ENCODE results near the gene MAN2A1. TPM values are rescaled to one million over a fixed set of nuclear protein-coding genes. Genes with fewer than 3 reads are reported as not detected.
A peak's percentile ranks its signal among the peaks of the same experiment; 100 is the strongest.
"Not testable (repeated sequence)": the region's sequence is repeated elsewhere in the genome, so short reads cannot be mapped to it uniquely, and the experiment has no call there.

Gene MAN2A1
- total RNA-seq, 1 experiment from 2014 or later: 128 TPM

DNA sequence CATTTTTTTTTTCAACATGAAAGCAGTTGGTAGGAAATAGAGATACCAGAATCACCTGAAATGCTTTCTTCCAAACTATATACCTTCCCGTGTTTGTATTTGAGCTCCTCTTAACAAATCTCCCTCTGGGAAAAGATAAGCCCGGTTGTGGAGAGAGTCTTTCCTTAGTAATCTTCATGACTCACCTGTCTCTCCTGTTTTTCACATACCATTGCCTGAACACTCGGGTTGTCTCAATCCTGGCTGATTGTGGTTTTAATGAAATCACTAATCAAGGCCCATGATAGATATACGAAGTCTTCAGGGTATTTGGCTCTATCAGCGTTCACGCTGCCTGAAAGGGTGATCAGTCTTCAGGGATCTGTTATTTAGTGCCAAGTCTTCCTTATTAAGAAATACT, 136.7 kb downstream of the MAN2A1 start:
- BruUV-seq (replicated peaks): no TSS peak
- H3K36me3 ChIP-seq (ENCODE audit: insufficient read depth, low read length, poor library complexity, severe bottlenecking): peaks cover 67% of the 10 kb centered on the region

DNA sequence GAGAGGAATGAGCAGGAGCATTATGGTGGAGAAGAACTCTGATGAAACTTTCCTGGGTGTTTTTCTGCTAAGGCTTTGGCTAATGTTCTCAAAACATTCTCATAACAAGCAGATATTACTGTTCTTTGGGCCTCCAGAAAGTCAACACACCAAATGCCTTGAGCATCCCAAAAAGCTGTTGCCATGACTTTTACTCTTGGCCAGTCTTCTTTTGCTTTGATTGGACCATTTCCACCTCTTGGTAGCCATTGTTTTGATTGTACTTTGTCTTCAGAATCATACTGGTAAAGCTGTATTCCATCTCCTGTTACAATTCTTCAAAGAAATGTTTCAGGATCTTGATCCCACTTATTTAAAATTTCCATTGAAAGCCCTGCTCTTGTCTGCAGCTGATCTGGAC, 139.6 kb downstream of the MAN2A1 start:
- BruUV-seq (replicated peaks): no TSS peak
- H3K9me3 ChIP-seq (ENCODE audit: low read depth, low read length, poor library complexity, severe bottlenecking): no peaks in the 10 kb centered on the region
- H3K4me1 ChIP-seq (ENCODE audit: insufficient read depth, low read length, poor library complexity, severe bottlenecking): peaks cover 11% of the 10 kb centered on the region
- intact Hi-C loops (cut with micrococcal nuclease; ENCODE audit: unreplicated experiment): no loop called here
- peaks cover 55% of the 10 kb centered on the region for H3K36me3 ChIP-seq (ENCODE audit: insufficient read depth, low read length, poor library complexity, severe bottlenecking)
- ChIA-PET CTCF (no interaction called here), POLR2A (ENCODE audit: low non-redundant PET) (no interaction called here)
- H3K27me3 ChIP-seq (replicated peaks; ENCODE audit: insufficient read depth, low read depth, low read length, poor library complexity): no peaks in the 10 kb centered on the region
- H3K4me3 ChIP-seq (ENCODE audit: low read depth, low read length, poor library complexity, severe bottlenecking): no peak overlapping the region
- no peak overlapping the region for H3K27ac ChIP-seq (ENCODE audit: low read depth, low read length, poor library complexity, severe bottlenecking)
- no peak for TF ChIP-seq EZH2 (IDR thresholded peaks at IDR 0.05; ENCODE audit: borderline replicate concordance, low read depth, low read length, poor library complexity, severe bottlenecking)
- TF ChIP-seq, protein P1, sequence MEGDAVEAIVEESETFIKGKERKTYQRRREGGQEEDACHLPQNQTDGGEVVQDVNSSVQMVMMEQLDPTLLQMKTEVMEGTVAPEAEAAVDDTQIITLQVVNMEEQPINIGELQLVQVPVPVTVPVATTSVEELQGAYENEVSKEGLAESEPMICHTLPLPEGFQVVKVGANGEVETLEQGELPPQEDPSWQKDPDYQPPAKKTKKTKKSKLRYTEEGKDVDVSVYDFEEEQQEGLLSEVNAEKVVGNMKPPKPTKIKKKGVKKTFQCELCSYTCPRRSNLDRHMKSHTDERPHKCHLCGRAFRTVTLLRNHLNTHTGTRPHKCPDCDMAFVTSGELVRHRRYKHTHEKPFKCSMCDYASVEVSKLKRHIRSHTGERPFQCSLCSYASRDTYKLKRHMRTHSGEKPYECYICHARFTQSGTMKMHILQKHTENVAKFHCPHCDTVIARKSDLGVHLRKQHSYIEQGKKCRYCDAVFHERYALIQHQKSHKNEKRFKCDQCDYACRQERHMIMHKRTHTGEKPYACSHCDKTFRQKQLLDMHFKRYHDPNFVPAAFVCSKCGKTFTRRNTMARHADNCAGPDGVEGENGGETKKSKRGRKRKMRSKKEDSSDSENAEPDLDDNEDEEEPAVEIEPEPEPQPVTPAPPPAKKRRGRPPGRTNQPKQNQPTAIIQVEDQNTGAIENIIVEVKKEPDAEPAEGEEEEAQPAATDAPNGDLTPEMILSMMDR (conservative IDR thresholded peaks at IDR 0.05; ENCODE audit: low read depth, low read length): no peak
- DNase-seq (ENCODE audit: low spot score): no peak

More for the DNA sequence above, 136.7 kb downstream of the MAN2A1 start:
- no peak overlapping the region for H3K27ac ChIP-seq (ENCODE audit: low read depth, low read length, poor library complexity, severe bottlenecking)
- intact Hi-C loops (cut with micrococcal nuclease; ENCODE audit: unreplicated experiment): no loop called here
- H3K27me3 ChIP-seq (replicated peaks; ENCODE audit: insufficient read depth, low read depth, low read length, poor library complexity): no peaks in the 10 kb centered on the region
- no peaks in the 10 kb centered on the region for H3K9me3 ChIP-seq (ENCODE audit: low read depth, low read length, poor library complexity, severe bottlenecking)
- no peak overlapping the region for H3K4me3 ChIP-seq (ENCODE audit: low read depth, low read length, poor library complexity, severe bottlenecking)
- ChIA-PET CTCF (no interaction called here), POLR2A (ENCODE audit: low non-redundant PET) (no interaction called here)
- peaks cover 9% of the 10 kb centered on the region for H3K4me1 ChIP-seq (ENCODE audit: insufficient read depth, low read length, poor library complexity, severe bottlenecking)
- TF ChIP-seq EZH2 (IDR thresholded peaks at IDR 0.05; ENCODE audit: borderline replicate concordance, low read depth, low read length, poor library complexity, severe bottlenecking): no peak
- TF ChIP-seq, protein P1 (conservative IDR thresholded peaks at IDR 0.05; ENCODE audit: low read depth, low read length): no peak
- no peak for DNase-seq (ENCODE audit: low spot score)

- no TSS peak for BruUV-seq (replicated peaks)
Observed at GRCh38 chr5:109830955-109831502, 141.3 kb downstream of the MAN2A1 start.

DNA sequence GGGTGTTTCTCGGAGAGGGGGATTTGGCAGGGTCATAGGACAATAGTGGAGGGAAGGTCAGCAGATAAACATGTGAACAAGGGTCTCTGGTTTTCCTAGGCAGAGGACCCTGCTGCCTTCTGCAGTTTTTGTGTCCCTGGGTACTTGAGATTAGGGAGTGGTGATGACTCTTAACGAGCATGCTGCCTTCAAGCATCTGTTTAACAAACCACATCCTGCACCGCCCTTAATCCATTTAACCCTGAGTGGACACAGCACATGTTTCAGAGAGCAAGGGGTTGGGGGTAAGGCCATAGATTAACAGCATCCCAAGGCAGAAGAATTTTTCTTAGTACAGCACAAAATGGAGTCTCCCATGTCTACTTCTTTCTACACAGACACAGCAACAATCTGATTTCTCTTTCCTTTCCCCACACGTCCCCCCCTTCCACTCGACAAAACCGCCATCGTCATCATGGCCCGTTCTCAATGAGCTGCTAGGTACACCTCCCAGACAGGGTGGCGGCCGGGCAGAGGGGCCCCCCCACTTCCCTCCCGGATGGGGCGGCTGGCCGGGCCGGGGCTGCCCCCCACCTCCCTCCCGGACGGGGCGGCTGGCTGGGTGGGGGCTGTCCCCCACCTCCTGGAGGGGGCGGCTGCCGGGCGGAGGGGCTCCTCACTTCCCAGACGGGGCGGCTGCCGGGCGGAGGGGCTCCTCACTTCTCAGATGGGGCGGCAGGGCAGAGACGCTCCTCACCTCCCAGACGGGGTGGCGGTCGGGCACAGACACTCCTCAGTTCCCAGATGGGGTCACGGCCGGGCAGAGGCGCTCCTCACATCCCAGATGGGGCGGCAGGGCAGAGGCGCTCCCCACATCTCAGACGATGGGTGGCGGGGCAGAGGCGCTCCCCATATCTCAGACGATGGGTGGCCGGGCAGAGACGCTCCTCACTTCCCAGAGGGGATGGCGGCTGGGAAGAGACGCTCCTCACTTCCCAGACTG, 142.8 kb downstream of the MAN2A1 start:
- POLR2A ChIA-PET (ENCODE audit: low non-redundant PET); CTCF ChIA-PET; BruUV-seq (replicated peaks); H3K27me3 ChIP-seq (replicated peaks; ENCODE audit: insufficient read depth, low read depth, low read length, poor library complexity); intact Hi-C loops (cut with micrococcal nuclease; ENCODE audit: unreplicated experiment); H3K9me3 ChIP-seq (ENCODE audit: low read depth, low read length, poor library complexity, severe bottlenecking); H3K27ac ChIP-seq (ENCODE audit: low read depth, low read length, poor library complexity, severe bottlenecking); H3K4me3 ChIP-seq (ENCODE audit: low read depth, low read length, poor library complexity, severe bottlenecking); DNase-seq (ENCODE audit: low spot score): not testable (repeated sequence)
- peaks cover 24% of the 10 kb centered on the region for H3K36me3 ChIP-seq (ENCODE audit: insufficient read depth, low read length, poor library complexity, severe bottlenecking)
- H3K4me1 ChIP-seq (ENCODE audit: insufficient read depth, low read length, poor library complexity, severe bottlenecking): peaks cover 11% of the 10 kb centered on the region

More at GRCh38 chr5:109830955-109831502, 141.3 kb downstream of the MAN2A1 start:
- Histone ChIP-seq H3K27ac (ENCODE audit: low read depth, low read length, poor library complexity, severe bottlenecking) (no peak overlapping the region), H3K27me3 (replicated peaks; ENCODE audit: insufficient read depth, low read depth, low read length, poor library complexity) (no peaks in the 10 kb centered on the region), H3K4me1 (ENCODE audit: insufficient read depth, low read length, poor library complexity, severe bottlenecking) (peaks cover 11% of the 10 kb centered on the region), H3K9me3 (ENCODE audit: low read depth, low read length, poor library complexity, severe bottlenecking) (no peaks in the 10 kb centered on the region), H3K4me3 (ENCODE audit: low read depth, low read length, poor library complexity, severe bottlenecking) (no peak overlapping the region), H3K36me3 (ENCODE audit: insufficient read depth, low read length, poor library complexity, severe bottlenecking) (peaks cover 38% of the 10 kb centered on the region)
- DNase-seq (ENCODE audit: low spot score): peak; percentile 82
- ChIA-PET POLR2A (ENCODE audit: low non-redundant PET) (no interaction called here), CTCF (no interaction called here)
- no peak for TF ChIP-seq EZH2 (IDR thresholded peaks at IDR 0.05; ENCODE audit: borderline replicate concordance, low read depth, low read length, poor library complexity, severe bottlenecking)
- TF ChIP-seq, protein P1 (conservative IDR thresholded peaks at IDR 0.05; ENCODE audit: low read depth, low read length): no peak
- intact Hi-C loops (cut with micrococcal nuclease; ENCODE audit: unreplicated experiment): no loop called here
